Keratinocyte (primary cell): ENCODE results near the gene SEC11C. TPM values are rescaled to one million over a fixed set of nuclear protein-coding genes. Genes with fewer than 3 reads are reported as not detected.
A peak's percentile ranks its signal among the peaks of the same experiment; 100 is the strongest.

ENCODE experiments used
- DNase-seq: peaks from one replicate; pipeline ENCODE4 v3.0.0-alpha.2; 2011; ENCODE audit warnings: low read depth, missing footprints, low spot score
- FAIRE-seq: peaks from 2 replicates; lab custom pipeline; 2011; peaks lifted over from hg19 to GRCh38; lab: Jason Lieb, UNC
- H2AFZ ChIP-seq: 2 replicates; pipeline ENCODE4 v1.6.0; 2012; ENCODE audit warnings: low read length, control low read depth, inconsistent platforms; ENCODE audit not compliant: control insufficient read depth
- H3K27ac ChIP-seq: 2 replicates; pipeline ENCODE4 v1.5.1; 2011; ENCODE audit warnings: low read length; ENCODE audit not compliant: control insufficient read depth, insufficient read depth
- H3K27me3 ChIP-seq: 3 replicates; pipeline ENCODE4 v1.6.0; 2011; ENCODE audit warnings: low read length; ENCODE audit not compliant: control insufficient read depth, insufficient read depth; ENCODE audit errors: extremely low read depth
- H3K36me3 ChIP-seq, 2 experiments: 2 replicates in 1 of 2; 3 replicates in 1 of 2; pipeline ENCODE4 v1.5.1; 2011; ENCODE audit warnings: low read length in 2 of 2, mild to moderate bottlenecking in 1 of 2; ENCODE audit not compliant: control insufficient read depth in 2 of 2, insufficient read depth in 2 of 2; ENCODE audit errors: extremely low read depth in 1 of 2
- H3K4me1 ChIP-seq: 3 replicates; pipeline ENCODE4 v1.5.1; 2011; ENCODE audit warnings: low read length; ENCODE audit not compliant: control insufficient read depth, insufficient read depth; ENCODE audit errors: extremely low read depth
- H3K4me2 ChIP-seq: 3 replicates; pipeline ENCODE4 v1.6.0; 2011; ENCODE audit warnings: low read depth, low read length; ENCODE audit not compliant: control insufficient read depth, insufficient read depth; ENCODE audit errors: extremely low read depth
- H3K4me3 ChIP-seq, 3 experiments: fragments of 200-600 bp in 1 of 3; sonication (generic) in 1 of 3; 2 replicates in 2 of 3; 3 replicates in 1 of 3; pipeline ENCODE4 v1.5.1; 2011 to 2016; ENCODE audit warnings: low read length in 3 of 3, mild to moderate bottlenecking in 3 of 3, control low read depth in 2 of 3, inconsistent platforms in 1 of 3, low read depth in 1 of 3, mixed read lengths in 1 of 3, mixed run types in 1 of 3, moderate library complexity in 1 of 3; ENCODE audit not compliant: control insufficient read depth in 2 of 3, insufficient read depth in 2 of 3; ENCODE audit errors: extremely low read depth in 1 of 3
- H3K79me2 ChIP-seq: 2 replicates; pipeline ENCODE4 v1.6.0; 2012; ENCODE audit warnings: low read length; ENCODE audit not compliant: control insufficient read depth, insufficient read depth
- H3K9ac ChIP-seq: 3 replicates; pipeline ENCODE4 v1.6.0; 2011; ENCODE audit warnings: low read length; ENCODE audit not compliant: control insufficient read depth, insufficient read depth; ENCODE audit errors: extremely low read depth
- H3K9me1 ChIP-seq: 3 replicates; pipeline ENCODE4 v1.6.0; 2011; ENCODE audit warnings: low read length; ENCODE audit not compliant: control insufficient read depth, insufficient read depth; ENCODE audit errors: extremely low read depth
- H3K9me3 ChIP-seq: 2 replicates; pipeline ENCODE4 v1.5.1; 2012; ENCODE audit warnings: low read depth, low read length; ENCODE audit not compliant: control insufficient read depth
- H4K20me1 ChIP-seq: 3 replicates; pipeline ENCODE4 v1.6.0; 2011; ENCODE audit warnings: low read length; ENCODE audit not compliant: control insufficient read depth, insufficient read depth; ENCODE audit errors: extremely low read depth
- EZH2 ChIP-seq: IDR thresholded peaks from one replicate; pipeline ENCODE4 v1.6.1; 2012; ENCODE audit warnings: inconsistent platforms, mild to moderate bottlenecking, low read length, moderate library complexity
- dilution Hi-C: fragments of 300-500 bp; cut with MboI; formaldehyde crosslinking; loops from one replicate; pipeline ENCODE4 v1.7.0; 2020; ENCODE audit warnings: low sequenced_read_pairs; ENCODE audit not compliant: extremely low pct_ligation_motif_present
- polyA plus RNA-seq, 5 experiments: library from polyadenylated mRNA; depleted of rRNA in 3 of 5; stranded (reverse) in 3 of 5; stranded (forward) in 1 of 5; unstranded in 1 of 5; fragments of >200 nt; gene quantifications; 1 replicate in 1 of 5; 2 replicates in 3 of 5; 3 replicates in 1 of 5; pipeline versions ENCODE4 v1.2.1 to v1.2.3, GENCODE V29; 2011 to 2012; ENCODE audit warnings: missing spikeins in 2 of 5, low read depth in 1 of 5, low replicate concordance in 1 of 5
- TF ChIP-seq, protein P1 (sequence below), 3 experiments: IDR thresholded peaks in 1 of 3; conservative IDR thresholded peaks in 1 of 3; optimal IDR thresholded peaks in 1 of 3; 2 replicates in 2 of 3; 3 replicates in 1 of 3; pipeline versions ENCODE3 to v1.5.1; 2011; ENCODE audit warnings: low read length in 3 of 3, mild to moderate bottlenecking in 3 of 3, moderate library complexity in 2 of 3, control low read depth in 1 of 3, inconsistent platforms in 1 of 3; ENCODE audit not compliant: insufficient read depth in 2 of 3; ENCODE audit errors: extremely low read depth in 1 of 3

SEC11C gene
- polyA plus RNA-seq, 1 donor (not counting 4 experiments of a cell fraction or from before 2014, with no cell fraction given), result 56.5 TPM

DNA sequence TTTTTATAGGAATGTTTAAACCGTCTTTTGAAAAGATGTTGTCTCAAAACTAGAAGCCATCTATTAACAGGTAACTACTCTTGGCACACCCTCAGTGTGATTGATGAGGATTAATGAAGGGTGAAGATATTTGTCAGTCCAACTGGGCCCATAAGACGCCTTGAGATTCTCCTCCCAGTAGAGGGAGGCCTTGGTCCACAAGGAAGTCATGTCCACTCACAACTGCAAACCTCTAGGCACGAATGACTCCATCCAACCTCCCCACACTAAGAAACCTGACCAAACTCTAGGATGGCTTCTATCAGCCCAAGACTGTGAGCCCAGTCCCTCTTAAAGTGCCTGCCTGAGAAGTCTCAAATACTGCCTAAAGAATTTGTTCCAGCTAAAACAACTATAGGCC lies 61.1 kb downstream of the SEC11C start:
- H3K27me3 ChIP-seq, result peaks cover 15% of the 10 kb centered on the region
- H3K4me3 ChIP-seq, result no peak overlapping the region
- FAIRE-seq (no peak), DNase-seq (no peak)
- no peak overlapping the region for H3K4me2 ChIP-seq
- H3K4me1 ChIP-seq, result no peaks in the 10 kb centered on the region
- dilution Hi-C loops, result no loop called here
- H3K9me1 ChIP-seq, result no peaks in the 10 kb centered on the region
- no peaks in the 10 kb centered on the region for H3K9me3 ChIP-seq
- no peak overlapping the region for H3K27ac ChIP-seq
- H3K79me2 ChIP-seq, result no peaks in the 10 kb centered on the region
- no peak for TF ChIP-seq EZH2
- TF ChIP-seq, protein P1, sequence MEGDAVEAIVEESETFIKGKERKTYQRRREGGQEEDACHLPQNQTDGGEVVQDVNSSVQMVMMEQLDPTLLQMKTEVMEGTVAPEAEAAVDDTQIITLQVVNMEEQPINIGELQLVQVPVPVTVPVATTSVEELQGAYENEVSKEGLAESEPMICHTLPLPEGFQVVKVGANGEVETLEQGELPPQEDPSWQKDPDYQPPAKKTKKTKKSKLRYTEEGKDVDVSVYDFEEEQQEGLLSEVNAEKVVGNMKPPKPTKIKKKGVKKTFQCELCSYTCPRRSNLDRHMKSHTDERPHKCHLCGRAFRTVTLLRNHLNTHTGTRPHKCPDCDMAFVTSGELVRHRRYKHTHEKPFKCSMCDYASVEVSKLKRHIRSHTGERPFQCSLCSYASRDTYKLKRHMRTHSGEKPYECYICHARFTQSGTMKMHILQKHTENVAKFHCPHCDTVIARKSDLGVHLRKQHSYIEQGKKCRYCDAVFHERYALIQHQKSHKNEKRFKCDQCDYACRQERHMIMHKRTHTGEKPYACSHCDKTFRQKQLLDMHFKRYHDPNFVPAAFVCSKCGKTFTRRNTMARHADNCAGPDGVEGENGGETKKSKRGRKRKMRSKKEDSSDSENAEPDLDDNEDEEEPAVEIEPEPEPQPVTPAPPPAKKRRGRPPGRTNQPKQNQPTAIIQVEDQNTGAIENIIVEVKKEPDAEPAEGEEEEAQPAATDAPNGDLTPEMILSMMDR (optimal IDR thresholded peaks at IDR 0.05 in 1 of 3, IDR thresholded peaks at IDR 0.05 in 1 of 3, conservative IDR thresholded peaks at IDR 0.05 in 1 of 3; ENCODE audit: extremely low read depth in 1 of 3, insufficient read depth in 2 of 3, low read length in 3 of 3), result peak in 2 of 3 experiments; percentile 45 to 60
- no peak overlapping the region for H2AFZ ChIP-seq
- H3K36me3 ChIP-seq, result no peaks in the 10 kb centered on the region
- H4K20me1 ChIP-seq, result no peaks in the 10 kb centered on the region
- H3K9ac ChIP-seq, result no peak overlapping the region

DNA sequence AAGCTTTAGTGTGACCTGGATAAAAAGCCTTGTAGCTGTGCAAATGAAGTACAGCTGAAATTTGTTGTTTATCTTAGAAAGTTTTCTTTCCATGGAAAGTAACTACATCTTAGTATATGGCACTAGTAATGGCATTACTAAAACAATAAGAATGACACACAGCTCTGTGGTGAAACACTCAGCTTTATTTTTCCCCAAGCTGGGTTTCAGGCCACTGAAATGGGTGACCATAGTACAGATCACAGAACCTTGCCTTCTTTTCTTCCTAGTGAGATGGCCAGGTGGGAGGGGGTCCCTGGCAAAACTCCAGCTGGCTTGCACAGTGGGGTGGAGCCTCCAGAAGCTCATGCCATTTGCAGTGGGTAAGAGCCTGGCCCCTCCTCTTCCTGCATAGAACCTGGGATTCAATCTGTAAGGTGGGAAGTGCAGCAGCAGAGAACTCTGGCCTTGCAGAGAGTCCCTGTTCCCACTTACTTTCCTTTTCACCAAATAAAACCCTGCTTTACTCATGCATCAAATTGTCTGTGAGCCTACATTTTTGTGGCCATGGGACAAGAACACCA lies 62.7 kb downstream of the SEC11C start:
- Histone ChIP-seq H2AFZ (no peak overlapping the region), H3K4me1 (no peaks in the 10 kb centered on the region), H3K4me2 (no peak overlapping the region), H3K9me1 (no peaks in the 10 kb centered on the region), H3K9me3 (no peaks in the 10 kb centered on the region), H3K27ac (no peak overlapping the region), H3K9ac (no peak overlapping the region), H3K4me3 (no peak overlapping the region), H3K27me3 (peaks cover 15% of the 10 kb centered on the region), H3K79me2 (no peaks in the 10 kb centered on the region), H4K20me1 (no peaks in the 10 kb centered on the region), H3K36me3 (no peaks in the 10 kb centered on the region)
- TF ChIP-seq, protein P1 (optimal IDR thresholded peaks at IDR 0.05 in 1 of 3, IDR thresholded peaks at IDR 0.05 in 1 of 3, conservative IDR thresholded peaks at IDR 0.05 in 1 of 3; ENCODE audit: extremely low read depth in 1 of 3, insufficient read depth in 2 of 3, low read length in 3 of 3), result no peak
- TF ChIP-seq EZH2, result no peak
- DNase-seq (no peak), FAIRE-seq (no peak)
- dilution Hi-C loops, result no loop called here
